Activated CD4-positive, CD25-positive, alpha-beta regulatory T cell treated with anti-CD3 and anti-CD28 coated beads, Interleukin-2, amount 50 U/mL, for 72 hours (primary cell): ENCODE data around the gene WWC2.

ENCODE experiments used
- DNase-seq: peaks from one replicate; pipeline ENCODE4 v3.0.0; 2021

The WWC2 gene

GRCh38 chr4:183261953-183262775 is 163.1 kb downstream of the WWC2 start:
- DNase-seq, result peak; percentile 69

DNA sequence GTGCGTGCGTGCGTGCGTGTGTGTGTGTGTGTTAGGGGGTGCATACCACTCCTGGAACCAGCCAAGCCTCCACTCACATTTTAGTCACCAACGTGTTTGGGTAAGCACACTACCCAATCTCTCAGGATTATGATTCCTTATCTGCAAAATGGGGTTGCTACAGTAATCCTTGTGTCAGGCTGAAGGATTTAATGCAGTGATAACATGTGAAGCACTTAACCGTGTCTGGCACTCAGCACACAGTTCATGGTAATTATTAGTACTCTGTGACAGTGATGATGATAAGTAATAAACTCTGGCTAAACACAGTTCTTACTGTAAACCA is 163.7 kb downstream of the WWC2 start:
- no peak for DNase-seq

- no peak for DNase-seq
Measured at GRCh38 chr4:183263787-183264386, 164.8 kb downstream of the WWC2 start.

DNA sequence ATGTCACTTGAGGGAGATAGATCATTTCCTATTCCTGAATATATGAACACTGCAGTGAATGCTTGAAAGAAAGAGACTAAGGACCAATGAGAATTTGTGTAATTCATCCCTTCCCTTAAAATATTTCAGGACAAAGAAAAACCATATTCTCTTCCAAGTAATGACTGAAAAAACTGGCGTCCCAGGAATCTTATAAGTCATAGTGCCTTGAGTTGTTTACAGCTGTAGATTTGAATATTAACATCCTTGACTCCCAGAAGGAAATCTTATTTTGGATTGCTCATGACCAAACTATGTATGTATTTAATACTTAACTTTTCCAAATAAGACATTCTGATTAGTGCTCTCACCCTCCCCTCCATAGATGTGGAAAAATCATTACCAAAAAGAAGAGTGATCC is 165.6 kb downstream of the WWC2 start:
- DNase-seq, result no peak

- DNase-seq, result no peak
Measured at GRCh38 chr4:183266371-183266770, 167.3 kb downstream of the WWC2 start.

- DNase-seq, result no peak
Measured at GRCh38 chr4:183268556-183268955, 169.5 kb downstream of the WWC2 start.

GRCh38 chr4:183272384-183272783 is 173.3 kb downstream of the WWC2 start:
- DNase-seq, result no peak

- DNase-seq, result no peak
Measured at GRCh38 chr4:183276106-183276505, 177.0 kb downstream of the WWC2 start.

DNA sequence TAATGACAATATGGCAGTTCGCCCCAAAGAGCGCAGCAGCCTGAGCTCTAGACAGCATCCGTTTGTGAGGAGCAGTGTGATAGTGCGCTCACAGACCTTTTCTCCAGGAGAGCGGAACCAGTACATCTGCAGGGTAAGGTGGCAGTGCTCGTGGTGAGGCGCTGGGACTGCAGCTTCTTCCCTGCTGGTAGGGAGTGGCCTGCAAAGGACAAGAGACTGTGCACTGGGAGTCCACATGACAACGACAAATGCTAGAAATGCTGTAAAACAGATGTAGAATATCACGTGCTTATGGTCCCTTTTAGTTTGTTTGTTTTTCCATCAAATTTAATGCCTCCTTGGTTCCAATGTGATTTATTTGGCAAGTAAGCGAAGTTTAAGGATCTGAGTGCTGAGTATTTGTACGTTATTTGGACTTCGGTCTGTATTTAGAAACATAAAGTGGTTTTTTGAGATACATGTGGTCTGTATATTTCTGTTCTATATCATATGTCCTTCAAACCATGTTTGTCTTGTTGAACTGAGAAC is 185.3 kb downstream of the WWC2 start:
- no peak for DNase-seq

DNA sequence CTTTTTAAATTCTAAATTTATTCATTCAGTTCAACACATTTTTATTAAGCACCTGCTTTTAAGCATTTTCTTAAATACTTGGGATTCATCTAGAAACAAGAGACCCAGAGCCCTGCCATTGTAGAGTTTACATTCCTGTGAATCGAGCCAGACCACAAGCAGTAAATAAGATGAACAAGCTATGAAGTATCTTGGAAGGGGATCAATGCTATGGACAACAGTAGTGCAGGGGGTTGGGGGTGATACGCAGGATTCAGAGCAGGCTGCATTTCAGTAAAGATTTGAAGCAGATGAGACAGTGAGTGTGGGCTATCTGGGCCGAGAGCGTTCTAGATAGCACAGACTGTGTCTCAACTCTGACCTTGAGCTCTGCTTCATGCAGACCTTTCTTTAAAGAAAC is 185.9 kb downstream of the WWC2 start:
- DNase-seq, result no peak

DNA sequence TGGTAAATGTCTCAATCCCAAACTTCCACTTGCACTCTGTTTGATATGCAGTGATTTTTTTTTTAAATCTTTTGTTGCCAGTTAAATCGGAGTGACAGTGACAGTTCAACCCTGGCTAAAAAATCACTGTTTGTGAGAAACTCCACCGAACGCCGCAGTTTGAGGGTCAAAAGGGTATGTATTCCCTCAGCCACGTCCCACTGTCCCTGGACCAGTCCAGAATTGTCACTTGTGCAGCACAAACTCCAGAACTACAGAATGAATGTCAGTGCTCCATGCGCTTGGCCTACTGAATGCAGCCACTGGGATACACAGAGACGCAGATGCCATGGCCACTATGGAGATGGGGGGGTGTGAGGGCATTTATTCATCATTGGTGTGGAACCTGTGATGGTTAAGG is 186.8 kb downstream of the WWC2 start:
- DNase-seq, result no peak

DNA sequence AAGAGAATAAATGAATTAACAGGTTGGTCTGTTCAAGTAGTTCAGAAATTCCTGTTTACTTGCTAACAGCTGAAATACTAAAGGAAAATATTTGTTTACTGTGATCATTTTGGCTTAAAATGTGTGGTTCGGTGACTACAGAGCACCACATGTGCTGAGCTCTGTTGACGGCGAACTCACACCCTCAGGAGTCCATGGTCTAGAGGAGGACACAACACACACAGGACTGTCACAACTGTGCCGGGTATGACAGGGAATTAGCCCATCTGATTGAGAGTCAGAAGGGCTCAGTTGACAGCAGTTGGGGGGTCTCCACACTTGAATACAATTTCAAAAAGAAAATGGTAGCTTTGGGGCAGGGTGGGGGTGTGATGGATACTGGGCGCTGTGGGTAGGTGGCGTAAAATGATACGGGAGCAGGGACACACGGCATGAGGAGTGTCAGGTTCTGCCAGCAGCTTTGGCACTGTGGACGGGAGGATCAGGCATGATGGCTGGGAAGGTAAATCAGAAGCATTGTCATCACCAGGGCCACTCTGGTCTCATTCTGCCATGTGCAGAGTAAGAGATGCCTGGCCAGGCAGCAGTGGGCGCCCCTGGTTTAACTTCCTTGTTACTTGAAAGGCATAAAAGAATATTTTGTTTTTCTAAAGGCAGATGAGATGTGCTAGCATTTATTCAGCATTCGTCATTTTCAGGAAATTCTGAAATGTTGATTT is 187.7 kb downstream of the WWC2 start:
- DNase-seq, result no peak

- DNase-seq, result no peak
Measured at GRCh38 chr4:183287309-183287659, 188.2 kb downstream of the WWC2 start.

DNA sequence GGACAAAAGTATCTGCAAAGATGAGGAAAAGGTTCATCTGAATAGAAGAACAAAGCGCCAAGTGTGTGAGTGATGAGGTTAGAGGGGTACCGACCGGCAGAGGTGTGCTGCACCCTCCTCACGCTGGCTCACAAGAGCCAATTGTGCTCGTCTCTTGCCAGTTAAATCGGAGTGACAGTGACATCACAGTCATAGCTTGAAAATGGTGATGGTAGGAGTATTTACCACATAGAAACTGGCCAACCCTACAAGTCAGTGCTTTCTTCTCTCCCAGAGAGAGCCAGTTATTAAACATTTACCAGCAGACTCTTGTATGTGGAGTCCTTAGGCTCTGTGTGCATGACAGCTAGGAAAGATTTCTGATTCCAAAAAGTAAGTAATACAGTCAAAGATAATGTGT is 188.6 kb downstream of the WWC2 start:
- DNase-seq, result no peak

- DNase-seq, result no peak
Measured at GRCh38 chr4:183288955-183289354, 189.9 kb downstream of the WWC2 start.

GRCh38 chr4:183289688-183290087 is 190.6 kb downstream of the WWC2 start:
- no peak for DNase-seq

- no peak for DNase-seq
Measured at GRCh38 chr4:183291070-183291469, 192.0 kb downstream of the WWC2 start.

DNA sequence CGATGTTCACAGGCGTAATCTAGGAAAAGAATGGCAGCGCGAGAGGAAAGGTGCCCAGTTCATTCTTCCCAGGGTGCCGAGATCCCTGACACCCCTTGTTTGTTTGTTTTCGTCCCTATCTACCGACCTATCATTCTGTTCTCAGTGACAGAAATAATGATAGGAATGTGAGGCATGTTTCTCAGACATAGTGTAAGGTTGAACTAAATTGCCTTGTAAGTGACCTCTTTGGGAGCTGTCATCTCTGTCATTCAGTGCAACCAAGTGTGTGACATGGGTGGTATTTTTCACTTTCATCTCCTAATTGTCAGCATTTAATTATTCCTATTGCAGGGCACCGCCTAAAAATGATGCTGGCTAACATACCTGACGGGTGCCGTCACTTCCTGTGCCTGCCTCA is 196.7 kb downstream of the WWC2 start:
- no peak for DNase-seq

DNA sequence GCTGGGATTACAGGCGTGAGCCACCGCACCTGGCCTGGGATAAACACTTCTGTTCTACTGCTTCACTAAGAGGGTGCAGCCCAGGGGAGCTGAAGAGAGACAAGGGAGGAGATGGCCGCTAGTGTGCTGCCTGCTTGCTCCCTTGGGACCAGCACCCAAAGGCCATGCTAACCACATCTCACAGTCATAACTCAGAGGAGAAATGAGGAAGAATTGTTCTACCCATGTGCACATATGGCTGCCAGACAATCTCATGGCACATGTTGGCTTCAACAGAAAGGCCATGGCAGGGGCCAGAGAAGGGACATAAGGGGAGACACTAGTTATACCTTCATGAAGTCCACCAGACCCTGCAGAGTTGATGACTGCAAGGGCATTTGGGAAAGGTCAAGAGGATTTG is 198.6 kb downstream of the WWC2 start:
- no peak for DNase-seq

DNA sequence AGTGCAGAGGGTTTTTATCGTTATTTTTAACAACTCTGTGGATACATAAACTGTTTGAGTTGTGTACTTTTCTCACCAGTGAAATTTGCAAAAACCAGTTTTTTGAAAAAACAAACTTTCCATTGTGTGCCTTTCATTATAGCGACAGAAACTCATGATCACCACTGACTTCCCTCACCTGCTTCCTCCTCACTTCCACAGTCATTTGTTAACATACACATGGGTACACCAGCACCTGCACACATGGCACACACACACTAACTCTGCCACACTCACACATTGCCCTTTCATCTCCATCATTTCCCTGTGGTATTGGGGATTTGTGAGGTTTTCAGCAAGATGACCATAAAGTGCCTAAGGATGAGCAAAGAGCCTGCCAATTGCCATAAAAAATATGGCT is 200.4 kb downstream of the WWC2 start:
- DNase-seq, result no peak

DNA sequence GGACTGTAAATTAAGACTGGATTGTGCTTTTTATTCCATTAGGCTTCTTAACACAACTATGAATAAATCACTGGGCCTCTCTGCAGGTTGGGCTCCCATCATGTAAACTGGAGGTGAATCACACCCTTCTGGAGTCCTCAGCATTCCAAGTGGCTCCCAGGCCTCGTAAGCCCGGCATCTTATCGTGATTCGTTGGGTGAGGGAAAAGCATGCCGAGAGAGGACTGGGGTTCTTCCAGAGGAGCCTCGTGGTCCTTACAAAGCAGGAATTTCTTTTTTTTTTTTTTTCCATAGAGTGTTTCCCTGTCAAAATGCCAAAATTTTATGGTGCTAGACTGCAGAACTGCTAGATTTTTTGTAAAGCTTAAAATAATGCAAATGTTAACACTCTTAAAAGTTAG is 201.0 kb downstream of the WWC2 start:
- no peak for DNase-seq

DNA sequence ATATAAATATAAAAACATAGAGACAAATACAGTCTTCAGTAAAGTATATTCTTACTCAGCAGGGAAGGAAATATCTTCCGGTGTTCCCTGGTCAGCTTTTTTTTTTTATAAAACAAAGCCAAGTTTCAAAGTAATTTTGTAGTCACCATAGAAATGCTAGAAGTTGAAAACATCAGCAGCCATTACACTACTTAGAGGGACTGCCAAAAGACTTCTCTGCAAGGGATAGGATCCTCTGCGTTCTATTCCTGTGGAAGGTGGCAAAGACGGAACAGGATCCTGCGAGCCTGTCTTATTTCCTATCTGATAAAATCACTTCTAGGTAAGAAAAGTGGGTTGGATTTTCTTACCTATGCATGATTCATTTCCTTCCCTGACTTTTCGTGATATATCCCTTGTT is 201.6 kb downstream of the WWC2 start:
- DNase-seq, result no peak

DNA sequence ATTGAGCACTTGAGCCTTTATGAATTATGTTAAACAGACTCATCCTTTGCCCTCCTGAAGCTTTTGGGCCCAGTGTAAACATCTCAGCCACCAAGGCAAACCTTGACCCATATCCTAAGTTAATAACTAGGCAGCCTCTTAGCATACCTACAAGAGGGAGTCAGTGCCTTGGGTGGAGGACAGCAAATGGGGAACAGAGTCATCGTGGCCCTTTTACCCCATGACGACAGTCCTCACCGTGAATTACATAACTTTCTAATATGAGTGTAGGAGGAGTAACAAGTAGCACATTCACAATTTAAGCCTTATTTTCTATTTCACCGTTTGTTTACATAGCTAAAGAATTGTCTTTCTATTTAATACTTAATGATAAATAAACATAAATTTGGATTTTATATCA is 204.2 kb downstream of the WWC2 start:
- no peak for DNase-seq

GRCh38 chr4:183304067-183304466 is 205.0 kb downstream of the WWC2 start:
- DNase-seq, result no peak
